ENCODE results near the gene DERL3. TPM values are rescaled to one million over a fixed set of nuclear protein-coding genes. Genes with fewer than 3 reads are reported as not detected.

Gene DERL3
- polyA plus RNA-seq, 1 donor (not counting 4 experiments of a cell fraction or from before 2014, with no cell fraction given), result 0.05 TPM

DNA sequence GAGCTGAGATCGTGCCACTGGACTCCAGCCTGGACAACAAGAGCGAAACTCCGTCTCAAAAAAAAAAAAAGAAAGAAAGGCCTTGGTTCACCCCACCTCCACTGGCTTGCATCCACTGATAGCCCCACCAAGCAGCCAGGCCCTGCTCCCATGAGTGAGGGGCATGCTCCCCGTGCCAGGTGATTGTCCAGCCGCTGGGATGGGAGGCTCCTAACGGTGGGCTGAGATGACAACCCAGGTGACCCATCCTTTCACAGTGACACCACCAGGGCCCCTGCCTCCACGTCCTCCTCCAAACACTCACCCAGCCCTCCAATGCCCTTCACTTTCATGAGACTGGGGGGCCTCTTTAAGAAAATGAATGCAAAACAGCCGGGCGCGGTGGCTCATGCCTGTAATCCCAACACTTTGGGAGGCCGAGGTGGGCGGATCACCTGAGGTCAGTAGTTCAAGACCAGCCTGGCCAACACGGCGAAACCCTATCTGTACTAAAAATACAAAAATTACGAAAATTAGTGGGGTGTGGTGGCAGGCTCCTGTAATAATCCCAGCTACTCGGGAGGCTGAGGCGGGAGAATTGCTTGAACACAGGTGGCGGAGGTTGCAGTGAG, 8.6 kb upstream of the DERL3 start:
- H2AFZ ChIP-seq (ENCODE audit: control insufficient read depth, low read length), result no peak overlapping the region
- DNase-seq (ENCODE audit: low read depth, low spot score) (no peak), FAIRE-seq (no peak)
- peaks cover 18% of the 10 kb centered on the region for H3K4me1 ChIP-seq (ENCODE audit: control insufficient read depth, extremely low read depth, insufficient read depth, low read length)
- no peaks in the 10 kb centered on the region for H3K36me3 ChIP-seq (ENCODE audit: control insufficient read depth in 2 of 2, extremely low read depth in 1 of 2, insufficient read depth in 2 of 2, low read length in 2 of 2)
- H3K4me3 ChIP-seq (ENCODE audit: control insufficient read depth in 2 of 3, extremely low read depth in 1 of 3, insufficient read depth in 2 of 3, low read depth in 1 of 3, low read length in 3 of 3), result no peak overlapping the region
- no peaks in the 10 kb centered on the region for H3K9me3 ChIP-seq (ENCODE audit: control insufficient read depth, low read depth, low read length)
- peaks cover 6% of the 10 kb centered on the region for H3K27me3 ChIP-seq (ENCODE audit: control insufficient read depth, extremely low read depth, insufficient read depth, low read length)
- TF ChIP-seq EZH2 (IDR thresholded peaks at IDR 0.05; ENCODE audit: low read length), result no peak
- TF ChIP-seq, protein P1, sequence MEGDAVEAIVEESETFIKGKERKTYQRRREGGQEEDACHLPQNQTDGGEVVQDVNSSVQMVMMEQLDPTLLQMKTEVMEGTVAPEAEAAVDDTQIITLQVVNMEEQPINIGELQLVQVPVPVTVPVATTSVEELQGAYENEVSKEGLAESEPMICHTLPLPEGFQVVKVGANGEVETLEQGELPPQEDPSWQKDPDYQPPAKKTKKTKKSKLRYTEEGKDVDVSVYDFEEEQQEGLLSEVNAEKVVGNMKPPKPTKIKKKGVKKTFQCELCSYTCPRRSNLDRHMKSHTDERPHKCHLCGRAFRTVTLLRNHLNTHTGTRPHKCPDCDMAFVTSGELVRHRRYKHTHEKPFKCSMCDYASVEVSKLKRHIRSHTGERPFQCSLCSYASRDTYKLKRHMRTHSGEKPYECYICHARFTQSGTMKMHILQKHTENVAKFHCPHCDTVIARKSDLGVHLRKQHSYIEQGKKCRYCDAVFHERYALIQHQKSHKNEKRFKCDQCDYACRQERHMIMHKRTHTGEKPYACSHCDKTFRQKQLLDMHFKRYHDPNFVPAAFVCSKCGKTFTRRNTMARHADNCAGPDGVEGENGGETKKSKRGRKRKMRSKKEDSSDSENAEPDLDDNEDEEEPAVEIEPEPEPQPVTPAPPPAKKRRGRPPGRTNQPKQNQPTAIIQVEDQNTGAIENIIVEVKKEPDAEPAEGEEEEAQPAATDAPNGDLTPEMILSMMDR (optimal IDR thresholded peaks at IDR 0.05 in 1 of 3, IDR thresholded peaks at IDR 0.05 in 1 of 3, conservative IDR thresholded peaks at IDR 0.05 in 1 of 3; ENCODE audit: extremely low read depth in 1 of 3, insufficient read depth in 2 of 3, low read length in 3 of 3), result no peak
- H3K9me1 ChIP-seq (ENCODE audit: control insufficient read depth, extremely low read depth, insufficient read depth, low read length), result no peaks in the 10 kb centered on the region
- H4K20me1 ChIP-seq (ENCODE audit: control insufficient read depth, extremely low read depth, insufficient read depth, low read length), result no peaks in the 10 kb centered on the region
- no peak overlapping the region for H3K9ac ChIP-seq (ENCODE audit: control insufficient read depth, extremely low read depth, insufficient read depth, low read length)
- no peaks in the 10 kb centered on the region for H3K79me2 ChIP-seq (ENCODE audit: control insufficient read depth, insufficient read depth, low read length)
- no peak overlapping the region for H3K27ac ChIP-seq (ENCODE audit: control insufficient read depth, insufficient read depth, low read length)
- dilution Hi-C loops (cut with MboI; ENCODE audit: extremely low pct_ligation_motif_present, low sequenced_read_pairs), result no loop called here
- no peak overlapping the region for H3K4me2 ChIP-seq (ENCODE audit: control insufficient read depth, extremely low read depth, insufficient read depth, low read depth, low read length)

DNA sequence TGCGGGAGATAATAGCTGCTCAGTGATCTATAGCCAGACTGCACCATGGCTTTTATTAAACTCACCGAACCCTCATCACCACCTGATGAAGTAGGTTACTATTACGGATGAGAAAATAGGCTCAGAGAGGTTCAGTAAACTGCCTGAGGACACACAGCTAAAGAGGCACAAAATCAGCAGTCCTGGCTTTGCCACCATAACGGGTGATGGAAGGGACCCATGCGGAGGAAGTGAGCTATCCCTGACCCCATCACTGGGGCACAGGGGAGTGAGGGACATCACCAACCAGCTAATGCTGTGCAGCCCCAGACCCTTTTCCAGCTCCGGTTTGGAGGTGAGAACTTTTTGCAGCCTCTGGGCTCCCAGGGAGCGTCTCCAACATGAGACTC, 7.3 kb upstream of the DERL3 start:
- dilution Hi-C loops (cut with MboI; ENCODE audit: extremely low pct_ligation_motif_present, low sequenced_read_pairs), result no loop called here
- Histone ChIP-seq H3K9ac (ENCODE audit: control insufficient read depth, extremely low read depth, insufficient read depth, low read length) (peak overlapping the region; percentile 22), H3K4me3 (ENCODE audit: control insufficient read depth in 2 of 3, extremely low read depth in 1 of 3, insufficient read depth in 2 of 3, low read depth in 1 of 3, low read length in 3 of 3) (no peak overlapping the region), H3K27ac (ENCODE audit: control insufficient read depth, insufficient read depth, low read length) (no peak overlapping the region), H3K27me3 (ENCODE audit: control insufficient read depth, extremely low read depth, insufficient read depth, low read length) (peaks cover 10% of the 10 kb centered on the region), H3K9me3 (ENCODE audit: control insufficient read depth, low read depth, low read length) (no peaks in the 10 kb centered on the region), H3K4me2 (ENCODE audit: control insufficient read depth, extremely low read depth, insufficient read depth, low read depth, low read length) (peak overlapping the region; percentile 54), H4K20me1 (ENCODE audit: control insufficient read depth, extremely low read depth, insufficient read depth, low read length) (no peaks in the 10 kb centered on the region), H3K4me1 (ENCODE audit: control insufficient read depth, extremely low read depth, insufficient read depth, low read length) (peaks cover 18% of the 10 kb centered on the region), H3K9me1 (ENCODE audit: control insufficient read depth, extremely low read depth, insufficient read depth, low read length) (no peaks in the 10 kb centered on the region), H3K36me3 (ENCODE audit: control insufficient read depth in 2 of 2, extremely low read depth in 1 of 2, insufficient read depth in 2 of 2, low read length in 2 of 2) (no peaks in the 10 kb centered on the region), H2AFZ (ENCODE audit: control insufficient read depth, low read length) (peak overlapping the region; percentile 56), H3K79me2 (ENCODE audit: control insufficient read depth, insufficient read depth, low read length) (no peaks in the 10 kb centered on the region)
- DNase-seq (ENCODE audit: low read depth, low spot score) (no peak), FAIRE-seq (peak; percentile 64)
- TF ChIP-seq, protein P1 (optimal IDR thresholded peaks at IDR 0.05 in 1 of 3, IDR thresholded peaks at IDR 0.05 in 1 of 3, conservative IDR thresholded peaks at IDR 0.05 in 1 of 3; ENCODE audit: extremely low read depth in 1 of 3, insufficient read depth in 2 of 3, low read length in 3 of 3), result no peak
- TF ChIP-seq EZH2 (IDR thresholded peaks at IDR 0.05; ENCODE audit: low read length), result no peak
